Smooth muscle cell (in vitro differentiated cells): Measurements from ENCODE around the gene TBXAS1. TPM values are rescaled to one million over a fixed set of nuclear protein-coding genes. Genes with fewer than 3 reads are reported as not detected.
A peak's percentile ranks its signal among the peaks of the same experiment; 100 is the strongest.

Experiments used
- DNase-seq: peaks from one replicate; lab custom pipeline; 2025; ENCODE audit not compliant: unreplicated experiment; lab: John Stamatoyannopoulos, UW
- H2AFZ ChIP-seq: fragments of 200-600 bp; sonication (generic); 2 replicates; pipeline ENCODE4 v1.6.0; 2016; ENCODE audit warnings: antibody characterized with exemption, low read depth, mild to moderate bottlenecking
- H3F3A ChIP-seq: fragments of 200-600 bp; sonication (generic); 2 replicates; pipeline ENCODE4 v1.6.0; 2017; ENCODE audit warnings: antibody characterized with exemption, low read depth
- H3K27ac ChIP-seq: fragments of 200-600 bp; sonication (generic); 2 replicates; pipeline ENCODE4 v1.5.1; 2016; ENCODE audit warnings: low read depth, mild to moderate bottlenecking
- H3K27me3 ChIP-seq: fragments of 200-600 bp; sonication (generic); 2 replicates; pipeline ENCODE4 v1.6.1; 2016; ENCODE audit warnings: low read depth, mild to moderate bottlenecking
- H3K36me3 ChIP-seq: fragments of 200-600 bp; sonication (generic); 2 replicates; pipeline ENCODE4 v1.5.1; 2016; ENCODE audit warnings: low read depth
- H3K4me1 ChIP-seq: fragments of 200-600 bp; sonication (generic); 2 replicates; pipeline ENCODE4 v1.5.1; 2016; ENCODE audit warnings: low read depth
- H3K4me2 ChIP-seq: fragments of 200-600 bp; sonication (generic); 2 replicates; pipeline ENCODE4 v1.6.0; 2016; ENCODE audit warnings: mild to moderate bottlenecking
- H3K4me3 ChIP-seq: fragments of 200-600 bp; sonication (generic); 2 replicates; pipeline ENCODE4 v1.5.1; 2016; ENCODE audit warnings: mild to moderate bottlenecking
- H3K79me2 ChIP-seq: fragments of 200-600 bp; sonication (generic); 2 replicates; pipeline ENCODE4 v1.6.0; 2016; ENCODE audit warnings: low read depth, mild to moderate bottlenecking
- H3K9ac ChIP-seq: fragments of 200-600 bp; sonication (generic); 2 replicates; pipeline ENCODE4 v1.6.0; 2016; ENCODE audit warnings: low read depth
- H3K9me3 ChIP-seq: fragments of 200-600 bp; sonication (generic); replicated peaks from 2 replicates; pipeline ENCODE4 v1.5.1; 2016; ENCODE audit warnings: low read depth
- H4K20me1 ChIP-seq: fragments of 200-600 bp; sonication (generic); 2 replicates; pipeline ENCODE4 v1.6.0; 2016; ENCODE audit warnings: low read depth
- CTCF ChIP-seq: fragments of 200-600 bp; sonication (generic); IDR thresholded peaks from 2 replicates; pipeline ENCODE4 v1.5.1; 2017; ENCODE audit warnings: borderline replicate concordance, mild to moderate bottlenecking, antibody characterized with exemption; ENCODE audit not compliant: insufficient read depth, poor library complexity, severe bottlenecking
- WGBS: methylation state at CpG from one replicate; pipeline ENCODE4 v1.1.7; 2016; ENCODE audit warnings: low lambda C conversion rate; 5-methylcytosine and 5-hydroxymethylcytosine counted together
- polyA plus RNA-seq: library from polyadenylated mRNA; unstranded; fragments of >200 nt; fragmentation: Nextera tagmentation; extraction: Ambion mirVana; gene quantifications from 2 replicates; pipeline ENCODE4 v1.2.1, GENCODE V29; 2016
- total RNA-seq: library from RNA; depleted of rRNA; stranded (reverse); fragments of >200 nt; gene quantifications from 2 replicates; pipeline ENCODE4 v1.2.3, GENCODE V29; 2014

TBXAS1 gene
- total and polyA plus RNA-seq, 2 experiments from 2014 or later, result 0.51 TPM; not detected in 1

DNA sequence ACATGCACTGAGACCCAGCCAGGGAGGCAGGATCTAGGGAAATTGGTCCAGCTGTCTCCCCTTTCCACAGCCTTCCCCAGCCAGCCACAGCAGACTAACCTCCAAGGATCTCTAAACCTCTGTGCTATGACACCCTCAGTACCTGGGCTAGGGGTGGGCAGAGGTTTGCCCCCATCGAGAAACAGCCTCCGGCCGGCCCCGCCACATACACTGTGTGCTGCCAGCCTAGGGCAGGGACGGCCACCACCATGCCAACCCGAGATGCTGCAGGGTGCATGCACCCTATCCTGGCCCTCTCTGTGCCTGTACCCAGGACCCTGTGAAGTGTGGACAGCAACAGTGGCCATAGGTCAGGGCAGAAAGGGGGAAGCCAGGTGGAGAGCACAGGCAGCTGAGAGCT lies 175.6 kb downstream of the TBXAS1 start:
- Histone ChIP-seq H3K9me3 (no peaks in the 10 kb centered on the region), H3K79me2 (no peaks in the 10 kb centered on the region), H4K20me1 (no peaks in the 10 kb centered on the region), H3K9ac (no peak overlapping the region), H3K27me3 (no peaks in the 10 kb centered on the region), H3F3A (no peaks in the 10 kb centered on the region), H3K4me1 (no peaks in the 10 kb centered on the region), H3K27ac (no peak overlapping the region), H3K4me3 (no peak overlapping the region), H3K4me2 (no peak overlapping the region), H3K36me3 (no peaks in the 10 kb centered on the region), H2AFZ (no peak overlapping the region)
- no peak for TF ChIP-seq CTCF
- WGBS, result 94% methylated on average over 6 of the region's 6 CpGs
- DNase-seq, result no peak

DNA sequence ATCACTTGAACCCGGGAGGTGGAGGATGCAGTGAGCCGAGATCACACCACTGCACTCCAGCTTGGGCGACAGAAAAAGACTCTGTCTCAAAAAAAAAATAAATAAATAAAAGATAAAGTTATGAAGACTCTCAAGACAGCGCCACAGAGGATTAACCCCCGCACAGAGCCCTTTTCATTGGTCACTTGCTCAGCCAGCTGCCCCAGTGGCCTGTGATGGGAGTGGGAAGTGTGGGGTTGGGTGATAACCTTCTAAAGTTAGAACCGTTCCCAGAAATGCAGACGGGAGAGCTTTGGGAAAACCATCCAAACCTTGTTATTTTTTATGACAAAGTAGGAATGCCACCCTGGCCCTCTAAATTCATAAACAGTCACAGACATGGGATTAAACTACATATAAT lies 176.3 kb downstream of the TBXAS1 start:
- no peak overlapping the region for H3K4me3 ChIP-seq
- H3F3A ChIP-seq, result no peaks in the 10 kb centered on the region
- H3K9ac ChIP-seq, result no peak overlapping the region
- H2AFZ ChIP-seq, result no peak overlapping the region
- H3K4me2 ChIP-seq, result no peak overlapping the region
- no peak for DNase-seq
- TF ChIP-seq CTCF, result no peak
- H4K20me1 ChIP-seq, result no peaks in the 10 kb centered on the region
- H3K27ac ChIP-seq, result no peak overlapping the region
- H3K4me1 ChIP-seq, result no peaks in the 10 kb centered on the region
- no peaks in the 10 kb centered on the region for H3K79me2 ChIP-seq
- H3K27me3 ChIP-seq, result no peaks in the 10 kb centered on the region
- 56% methylated on average over 7 of the region's 7 CpGs for WGBS
- H3K36me3 ChIP-seq, result no peaks in the 10 kb centered on the region
- H3K9me3 ChIP-seq, result no peaks in the 10 kb centered on the region

DNA sequence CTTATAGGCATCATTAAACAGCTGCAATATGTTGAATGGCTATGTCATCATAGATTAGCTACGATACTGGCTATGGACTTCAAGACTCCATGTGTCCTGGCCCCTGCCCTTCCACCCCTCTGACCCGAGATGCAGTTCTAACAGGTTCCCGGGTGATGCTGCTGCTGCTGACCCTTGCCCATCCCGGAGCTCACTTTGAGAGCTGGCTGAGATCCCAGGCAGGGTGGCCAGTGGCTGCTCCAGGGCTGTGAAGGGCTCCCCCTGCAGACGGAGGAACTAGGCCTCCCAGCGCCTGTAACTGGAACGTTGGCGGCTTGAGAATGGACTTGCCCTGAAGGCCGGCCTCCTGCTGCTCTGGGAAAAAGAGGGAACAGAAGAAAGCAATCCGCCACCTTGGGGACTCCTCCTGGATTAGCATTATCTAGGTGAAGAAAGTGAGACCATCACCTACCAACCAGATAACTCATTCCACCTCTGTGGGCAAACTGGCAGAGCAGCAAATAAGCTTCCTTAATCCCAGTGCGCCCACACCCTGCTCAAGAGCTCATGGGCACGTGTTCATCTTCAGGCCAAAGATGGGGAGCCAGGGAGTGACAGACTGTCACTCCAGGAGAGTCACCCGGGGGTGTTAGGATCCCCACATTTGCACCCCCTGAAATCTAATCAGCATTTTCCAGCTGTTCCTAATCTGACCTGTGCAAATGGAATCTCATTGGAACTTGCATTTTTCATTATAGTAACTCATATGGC lies 176.9 kb downstream of the TBXAS1 start:
- Histone ChIP-seq H3K36me3 (no peaks in the 10 kb centered on the region), H3K4me2 (no peak overlapping the region), H3F3A (no peaks in the 10 kb centered on the region), H3K4me3 (no peak overlapping the region), H2AFZ (no peak overlapping the region), H3K27me3 (no peaks in the 10 kb centered on the region), H3K4me1 (no peaks in the 10 kb centered on the region), H3K9ac (no peak overlapping the region), H4K20me1 (no peaks in the 10 kb centered on the region), H3K9me3 (no peaks in the 10 kb centered on the region), H3K79me2 (no peaks in the 10 kb centered on the region), H3K27ac (no peak overlapping the region)
- 49% methylated on average over 13 of the region's 13 CpGs for WGBS
- TF ChIP-seq CTCF, result peak; percentile 28
- DNase-seq, result no peak

GRCh38 chr7:140006600-140006999 lies 177.5 kb downstream of the TBXAS1 start:
- peaks cover 3% of the 10 kb centered on the region for H3K27me3 ChIP-seq
- no peak overlapping the region for H3K9ac ChIP-seq
- H4K20me1 ChIP-seq, result no peaks in the 10 kb centered on the region
- no peak overlapping the region for H3K4me2 ChIP-seq
- H3K79me2 ChIP-seq, result no peaks in the 10 kb centered on the region
- TF ChIP-seq CTCF, result no peak
- H3F3A ChIP-seq, result no peaks in the 10 kb centered on the region
- no peaks in the 10 kb centered on the region for H3K4me1 ChIP-seq
- H2AFZ ChIP-seq, result no peak overlapping the region
- H3K27ac ChIP-seq, result no peak overlapping the region
- no peaks in the 10 kb centered on the region for H3K36me3 ChIP-seq
- no peak overlapping the region for H3K4me3 ChIP-seq
- no peak for DNase-seq
- 96% methylated on average over 10 of the region's 10 CpGs for WGBS
- no peaks in the 10 kb centered on the region for H3K9me3 ChIP-seq
